Measurements from ENCODE around the gene CASP12. TPM values are rescaled to one million over a fixed set of nuclear protein-coding genes. Genes with fewer than 3 reads are reported as not detected.

The CASP12 gene
- total RNA-seq, 2 donors from 2014 or later: 2.9 TPM; not detected in 1

- H3K27me3 ChIP-seq: no peaks in the 10 kb centered on the region
- no peak for TF ChIP-seq CTCF (IDR thresholded peaks at IDR 0.05)
- H3K36me3 ChIP-seq: no peaks in the 10 kb centered on the region
- no peak overlapping the region for H3K4me3 ChIP-seq
- H3K9me3 ChIP-seq: peaks cover 0 to 4% of the 10 kb centered on the region in 2 donors
- DNase-seq (ENCODE audit: low spot score): no peak
- no peak overlapping the region for H3K27ac ChIP-seq
- H3K4me1 ChIP-seq: no peaks in the 10 kb centered on the region
These were observed 25.9 kb downstream of the CASP12 start for GRCh38 chr11:104872393-104872792.

DNA sequence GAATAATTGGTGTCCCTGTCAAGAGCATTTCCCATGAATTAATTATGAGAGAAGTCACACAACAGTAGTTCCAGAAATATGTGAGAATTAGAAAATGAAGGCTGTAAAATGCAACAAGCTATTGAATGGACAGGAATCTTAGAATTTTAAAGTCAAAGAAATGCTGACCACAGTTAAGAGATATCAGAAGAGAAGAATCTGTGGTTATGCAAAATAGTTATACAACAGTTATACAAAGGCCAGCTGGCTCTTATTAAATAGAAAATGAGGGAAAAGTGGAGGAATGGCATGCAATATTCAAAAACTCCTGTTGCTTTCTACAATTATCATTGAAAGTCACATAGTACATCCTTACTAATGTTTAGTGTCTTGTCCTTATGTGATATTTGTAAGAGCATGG lies 27.4 kb downstream of the CASP12 start:
- TF ChIP-seq CTCF (IDR thresholded peaks at IDR 0.05): no peak
- H3K4me3 ChIP-seq: no peak overlapping the region
- H3K36me3 ChIP-seq: no peaks in the 10 kb centered on the region
- H3K4me1 ChIP-seq: no peaks in the 10 kb centered on the region
- no peak for DNase-seq (ENCODE audit: low spot score)
- H3K27ac ChIP-seq: no peak overlapping the region
- no peaks in the 10 kb centered on the region for H3K27me3 ChIP-seq
- H3K9me3 ChIP-seq: peaks cover 0 to 4% of the 10 kb centered on the region in 2 donors

DNA sequence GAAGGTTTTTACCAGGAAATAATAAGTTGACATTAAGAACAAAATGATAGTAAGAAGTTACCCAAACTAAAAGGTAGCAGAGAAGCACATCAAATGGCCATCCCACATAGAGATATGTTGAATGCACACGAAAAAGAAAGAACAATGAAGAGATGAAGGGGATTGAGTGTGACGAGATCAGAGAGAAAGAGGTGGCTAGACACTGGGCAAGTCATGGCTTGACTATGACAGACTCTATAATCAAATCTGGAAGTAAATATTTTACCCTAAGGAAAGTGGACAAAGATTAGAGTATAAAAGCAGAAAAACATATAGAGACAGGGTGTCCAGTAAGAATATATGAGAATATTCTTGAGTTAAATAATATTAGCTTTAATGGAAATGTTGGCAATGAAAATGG lies 31.4 kb downstream of the CASP12 start:
- Histone ChIP-seq H3K4me1 (no peaks in the 10 kb centered on the region), H3K27ac (no peak overlapping the region), H3K36me3 (no peaks in the 10 kb centered on the region), H3K9me3 (peaks cover 5 to 18% of the 10 kb centered on the region in 2 donors), H3K27me3 (no peaks in the 10 kb centered on the region), H3K4me3 (no peak overlapping the region)
- TF ChIP-seq CTCF (IDR thresholded peaks at IDR 0.05): no peak
- no peak for DNase-seq (ENCODE audit: low spot score)

GRCh38 chr11:104858882-104859775 lies 39.1 kb downstream of the CASP12 start:
- Histone ChIP-seq H3K9me3 (no peaks in the 10 kb centered on the region), H3K27me3 (no peaks in the 10 kb centered on the region), H3K36me3 (no peaks in the 10 kb centered on the region), H3K4me1 (no peaks in the 10 kb centered on the region), H3K27ac (no peak overlapping the region), H3K4me3 (no peak overlapping the region)
- DNase-seq (ENCODE audit: low spot score): no peak
- TF ChIP-seq CTCF (IDR thresholded peaks at IDR 0.05): no peak

- H3K27ac ChIP-seq: no peak overlapping the region
- TF ChIP-seq CTCF (IDR thresholded peaks at IDR 0.05): no peak
- H3K9me3 ChIP-seq: no peaks in the 10 kb centered on the region
- no peaks in the 10 kb centered on the region for H3K4me1 ChIP-seq
- H3K4me3 ChIP-seq: no peak overlapping the region
- H3K36me3 ChIP-seq: no peaks in the 10 kb centered on the region
- H3K27me3 ChIP-seq: no peaks in the 10 kb centered on the region
- DNase-seq (ENCODE audit: low spot score): no peak
These were observed 41.7 kb downstream of the CASP12 start for GRCh38 chr11:104856607-104857006.
